Activated naive CD4-positive, alpha-beta T cell treated with anti-CD3 and anti-CD28 coated beads for 36 hours (primary cell): Measurements from ENCODE around the gene VWC2. TPM values are rescaled to one million over a fixed set of nuclear protein-coding genes. Genes with fewer than 3 reads are reported as not detected.
A peak's percentile ranks its signal among the peaks of the same experiment; 100 is the strongest.

Source experiments
- CTCF ChIA-PET: fragments of 350-600 bp; sonication (Branson Sonifier 250); formaldehyde crosslinking; loops from one replicate; lab custom pipeline; 2021; ENCODE audit warnings: antibody characterized with exemption; lab: Charles Lee
- DNase-seq: peaks from one replicate; pipeline ENCODE4 v3.0.0-alpha.2; 2020
- H3K27ac Mint-ChIP-seq: one replicate; pipeline ENCODE4 v1.8.0; 2021; ENCODE audit warnings: mild to moderate bottlenecking, mixed read lengths
- H3K27me3 Mint-ChIP-seq: one replicate; pipeline ENCODE4 v1.8.0; 2021; ENCODE audit warnings: low read depth, mixed read lengths
- H3K36me3 Mint-ChIP-seq: one replicate; pipeline ENCODE4 v1.8.0; 2021; ENCODE audit warnings: low read depth, mixed read lengths
- H3K4me1 Mint-ChIP-seq: one replicate; pipeline ENCODE4 v1.8.0; 2021; ENCODE audit warnings: low read depth, mixed read lengths
- H3K4me3 Mint-ChIP-seq: one replicate; pipeline ENCODE4 v1.8.0; 2021; ENCODE audit warnings: mild to moderate bottlenecking, moderate library complexity, mixed read lengths
- H3K9me3 Mint-ChIP-seq: one replicate; pipeline ENCODE4 v1.8.0; 2021; ENCODE audit warnings: mixed read lengths
- intact Hi-C: fragments of 100-400 bp; cut with micrococcal nuclease; formaldehyde crosslinking; loops from one replicate; pipeline ENCODE4 v1.15.1; 2023
- total RNA-seq, 2 experiments: library from RNA; stranded (reverse); gene quantifications; one replicate each; pipeline ENCODE4 v1.2.3, GENCODE V29; 2021

VWC2 gene
- total RNA-seq, 2 experiments from 2014 or later, result not detected

DNA sequence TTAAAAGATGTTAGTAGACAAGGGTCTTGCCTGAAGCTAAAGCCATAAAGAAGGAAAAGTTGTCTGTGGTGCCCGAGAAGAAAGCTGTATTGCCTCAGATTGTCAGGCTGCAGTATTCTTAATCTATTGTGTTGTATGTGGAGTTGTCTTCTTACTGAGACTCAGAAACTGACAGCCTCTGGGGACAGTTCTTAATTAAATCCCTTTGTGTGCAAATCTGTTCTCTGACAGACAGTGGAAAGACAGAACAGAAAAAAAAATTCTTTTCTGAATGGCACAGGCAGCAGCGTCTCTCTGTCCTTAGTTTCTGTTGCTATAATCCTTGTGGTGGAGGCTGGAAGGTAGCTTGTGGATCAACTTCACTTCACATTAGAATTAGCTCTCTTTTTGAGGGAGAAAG lies 16.8 kb downstream of the VWC2 start:
- no peak overlapping the region for H3K27ac Mint-ChIP-seq
- no peaks in the 10 kb centered on the region for H3K4me1 Mint-ChIP-seq
- H3K36me3 Mint-ChIP-seq, result no peaks in the 10 kb centered on the region
- H3K27me3 Mint-ChIP-seq, result peaks cover 2% of the 10 kb centered on the region
- no peak overlapping the region for H3K4me3 Mint-ChIP-seq
- no peak for DNase-seq
- CTCF ChIA-PET, result no interaction called here
- H3K9me3 Mint-ChIP-seq, result no peaks in the 10 kb centered on the region
- intact Hi-C loops, result loop anchor here (5.0 kb wide), 1 partner anchor 1493 kb away; no protein-coding TSS in a partner anchor

DNA sequence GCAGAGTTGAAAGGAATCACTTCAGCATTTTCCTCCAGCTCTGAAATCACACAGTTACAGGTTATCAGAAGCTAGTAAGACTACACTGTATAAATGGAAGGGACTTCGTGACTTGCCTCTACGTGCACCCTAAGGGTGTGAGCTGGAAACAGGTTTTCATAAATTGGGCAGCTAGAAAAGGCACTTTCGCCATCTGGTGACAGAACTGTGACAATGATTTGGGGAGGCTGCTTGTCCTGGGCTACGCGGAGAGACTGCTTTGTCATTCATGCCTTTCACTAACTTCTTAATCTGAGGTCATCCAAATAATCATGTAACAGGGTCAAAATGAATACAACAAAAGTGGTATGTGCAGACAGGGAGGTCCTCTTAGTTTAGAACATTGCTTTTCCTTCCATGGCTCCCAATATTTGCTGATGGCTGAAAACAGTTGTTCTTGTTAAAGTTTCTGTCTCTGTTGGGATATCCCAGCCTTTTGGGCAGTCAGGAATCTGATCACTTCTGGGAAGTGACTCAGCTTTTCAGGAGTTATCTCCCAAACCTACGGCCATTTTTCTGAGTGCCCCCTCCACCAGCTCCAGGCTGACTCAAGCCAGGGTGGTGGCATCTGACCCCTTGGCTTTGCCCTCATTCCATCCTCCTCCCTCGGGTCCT lies 17.8 kb downstream of the VWC2 start:
- no peaks in the 10 kb centered on the region for H3K9me3 Mint-ChIP-seq
- no peak overlapping the region for H3K27ac Mint-ChIP-seq
- H3K4me1 Mint-ChIP-seq, result no peaks in the 10 kb centered on the region
- H3K4me3 Mint-ChIP-seq, result no peak overlapping the region
- CTCF ChIA-PET, result no interaction called here
- intact Hi-C loops, result loop anchor here (5.0 kb wide), 1 partner anchor 1494 kb away; no protein-coding TSS in a partner anchor
- DNase-seq, result peak; percentile 39
- H3K36me3 Mint-ChIP-seq, result no peaks in the 10 kb centered on the region
- peaks cover 2% of the 10 kb centered on the region for H3K27me3 Mint-ChIP-seq

DNA sequence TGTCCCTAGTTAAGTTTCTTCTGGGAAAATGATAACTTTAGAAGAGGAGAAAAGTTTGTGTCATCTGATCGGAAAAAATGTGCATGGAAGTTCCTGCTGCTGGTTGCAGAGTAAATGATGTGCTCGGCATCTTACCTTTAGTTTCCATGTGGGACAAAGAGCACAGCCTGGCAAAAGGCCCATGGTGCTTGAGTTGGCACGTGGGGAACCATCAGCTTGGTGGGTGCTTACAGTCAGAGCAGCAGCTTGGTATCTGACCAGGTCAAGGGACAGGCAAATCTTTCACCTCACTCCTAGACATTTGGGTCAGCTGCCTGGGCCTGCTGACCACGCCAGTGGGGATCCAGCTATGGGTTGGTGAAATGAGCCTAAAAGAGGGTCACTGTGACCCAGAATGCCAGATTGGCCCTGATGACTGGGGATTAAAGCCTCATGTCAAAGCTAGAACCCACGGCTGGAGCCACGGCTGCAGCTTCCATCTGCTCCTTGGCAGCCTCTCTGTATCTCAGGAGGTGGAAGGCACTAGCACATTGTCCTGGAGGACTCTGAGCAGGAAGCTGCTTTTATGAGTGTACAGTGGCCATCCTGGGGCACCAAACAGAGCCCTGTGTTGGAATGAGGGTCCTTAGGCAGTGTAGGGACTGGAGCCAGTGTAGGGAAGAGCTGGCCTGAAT lies 24.7 kb downstream of the VWC2 start:
- Mint-ChIP-seq H3K4me3 (no peak overlapping the region), H3K4me1 (no peaks in the 10 kb centered on the region), H3K9me3 (no peaks in the 10 kb centered on the region), H3K36me3 (no peaks in the 10 kb centered on the region), H3K27me3 (no peaks in the 10 kb centered on the region), H3K27ac (no peak overlapping the region)
- no peak for DNase-seq
- CTCF ChIA-PET, result no interaction called here
- intact Hi-C loops, result no loop called here

DNA sequence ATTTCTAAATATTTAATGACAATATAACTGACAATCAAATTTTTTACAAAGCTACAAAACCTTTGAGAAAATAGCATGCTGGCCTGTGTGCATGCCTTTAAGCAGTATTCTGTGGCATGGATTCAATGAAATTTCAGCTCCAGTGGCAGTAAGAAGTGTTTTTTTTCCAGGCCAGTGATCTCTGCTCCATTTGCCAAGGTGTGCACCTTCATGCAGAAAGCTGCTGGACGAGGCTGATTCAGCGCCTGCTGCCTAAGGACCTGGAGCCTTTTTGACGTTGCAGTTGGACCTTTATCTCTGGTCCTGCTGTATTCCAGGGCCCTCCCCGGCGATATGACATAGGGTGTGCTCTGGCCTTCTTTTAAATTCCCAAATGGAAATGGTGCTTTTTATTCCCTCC lies 26.6 kb downstream of the VWC2 start:
- Mint-ChIP-seq H3K27me3 (no peaks in the 10 kb centered on the region), H3K9me3 (no peaks in the 10 kb centered on the region), H3K27ac (no peak overlapping the region), H3K4me3 (no peak overlapping the region), H3K36me3 (no peaks in the 10 kb centered on the region), H3K4me1 (no peaks in the 10 kb centered on the region)
- intact Hi-C loops, result no loop called here
- CTCF ChIA-PET, result no interaction called here
- no peak for DNase-seq

DNA sequence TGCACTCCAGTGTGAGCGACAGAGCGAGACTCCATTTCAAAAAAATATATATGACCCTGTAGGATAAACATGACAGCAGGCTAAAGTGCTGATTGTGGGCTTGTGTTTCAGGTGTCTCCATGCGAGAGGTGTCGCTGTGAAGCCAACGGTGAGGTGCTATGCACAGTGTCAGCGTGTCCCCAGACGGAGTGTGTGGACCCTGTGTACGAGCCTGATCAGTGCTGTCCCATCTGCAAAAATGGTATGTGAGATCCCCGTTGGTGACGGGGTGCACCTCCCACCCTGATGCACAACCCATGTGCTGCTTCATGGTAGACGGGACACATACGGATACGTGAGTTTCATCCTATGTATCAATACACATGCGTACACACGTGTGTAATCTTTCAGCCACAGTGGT lies 29.2 kb downstream of the VWC2 start:
- intact Hi-C loops, result no loop called here
- Mint-ChIP-seq H3K4me1 (no peaks in the 10 kb centered on the region), H3K36me3 (no peaks in the 10 kb centered on the region), H3K27ac (no peak overlapping the region), H3K9me3 (no peaks in the 10 kb centered on the region), H3K4me3 (no peak overlapping the region), H3K27me3 (no peaks in the 10 kb centered on the region)
- CTCF ChIA-PET, result no interaction called here
- no peak for DNase-seq

DNA sequence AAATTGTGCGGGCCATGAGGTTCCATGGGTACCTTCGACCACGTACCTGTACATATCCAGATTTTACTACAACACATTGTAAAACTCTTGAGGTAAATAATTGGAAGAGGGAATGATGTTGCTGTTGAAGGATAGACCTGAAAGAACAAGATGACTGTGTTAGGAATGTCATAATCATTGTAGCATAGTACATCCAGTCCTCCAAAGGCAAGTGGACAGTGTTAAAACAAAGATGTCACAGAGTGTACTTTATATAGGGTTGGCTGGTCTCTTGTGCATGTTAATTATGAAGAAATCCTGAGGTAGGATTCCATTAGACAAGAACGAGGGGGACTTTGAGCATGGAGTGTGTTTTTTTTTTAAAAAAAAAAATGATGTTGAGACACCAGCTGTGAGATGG lies 30.4 kb downstream of the VWC2 start:
- Mint-ChIP-seq H3K36me3 (no peaks in the 10 kb centered on the region), H3K9me3 (no peaks in the 10 kb centered on the region), H3K27me3 (no peaks in the 10 kb centered on the region), H3K4me3 (no peak overlapping the region), H3K4me1 (no peaks in the 10 kb centered on the region), H3K27ac (no peak overlapping the region)
- no peak for DNase-seq
- intact Hi-C loops, result no loop called here
- CTCF ChIA-PET, result no interaction called here

DNA sequence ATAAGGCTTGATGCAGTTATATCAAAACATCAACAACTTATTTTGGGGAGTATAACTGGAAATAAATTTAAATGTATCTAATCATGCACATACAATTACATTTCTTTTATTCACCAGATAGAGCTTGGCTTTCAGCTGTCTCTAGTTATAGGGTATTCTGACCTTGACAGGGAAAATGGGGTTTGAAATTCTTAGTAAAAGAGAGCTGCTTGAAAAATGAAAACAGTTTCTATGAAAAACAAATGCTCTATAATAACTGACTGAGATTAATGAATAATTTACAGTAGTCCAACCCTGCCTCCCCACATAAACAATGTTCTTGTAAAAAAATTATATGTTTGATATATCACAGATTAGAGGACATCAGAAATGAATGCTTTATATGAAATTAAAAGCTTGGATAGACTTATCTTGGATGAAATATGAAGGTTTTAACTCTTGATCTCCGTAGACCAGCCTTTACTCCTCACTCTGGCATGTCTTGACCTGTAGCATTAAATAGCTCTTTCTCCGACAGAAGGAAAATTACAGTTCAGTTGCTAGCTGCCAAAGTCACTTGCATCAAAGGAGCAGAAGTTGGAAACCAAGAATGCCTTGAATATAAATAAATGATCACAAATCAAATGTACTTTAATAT lies 32.1 kb downstream of the VWC2 start:
- Mint-ChIP-seq H3K36me3 (no peaks in the 10 kb centered on the region), H3K27ac (no peak overlapping the region)
- intact Hi-C loops, result no loop called here

DNA sequence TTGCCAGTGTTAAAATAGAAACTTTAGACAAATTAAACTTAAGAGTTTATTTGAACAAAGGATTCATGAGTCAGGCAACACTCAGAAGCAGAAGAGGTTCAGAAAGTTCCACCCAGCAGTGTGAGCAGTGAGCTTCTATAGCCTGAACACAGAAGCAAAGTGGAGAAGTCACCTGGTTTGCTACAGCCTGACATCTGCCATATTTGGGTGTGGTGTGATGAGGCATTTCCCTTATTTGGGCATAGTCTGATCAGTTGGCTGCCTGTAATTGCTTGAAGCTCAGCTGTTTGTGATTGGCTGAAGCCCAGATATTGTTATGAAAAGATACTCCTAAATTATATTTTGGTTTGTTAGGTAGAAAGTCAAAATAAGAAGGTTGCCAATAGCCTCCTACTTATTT lies 39.1 kb downstream of the VWC2 start:
- peaks cover 2% of the 10 kb centered on the region for H3K27me3 Mint-ChIP-seq
- DNase-seq, result no peak
- H3K36me3 Mint-ChIP-seq, result no peaks in the 10 kb centered on the region
- H3K4me1 Mint-ChIP-seq, result no peaks in the 10 kb centered on the region
- H3K9me3 Mint-ChIP-seq, result no peaks in the 10 kb centered on the region
- no peak overlapping the region for H3K27ac Mint-ChIP-seq
- no peak overlapping the region for H3K4me3 Mint-ChIP-seq
- intact Hi-C loops, result no loop called here
- CTCF ChIA-PET, result no interaction called here

More for the DNA sequence above, 32.1 kb downstream of the VWC2 start:
- no peak for DNase-seq
- H3K9me3 Mint-ChIP-seq, result no peaks in the 10 kb centered on the region
- H3K4me3 Mint-ChIP-seq, result no peak overlapping the region
- no peaks in the 10 kb centered on the region for H3K27me3 Mint-ChIP-seq
- CTCF ChIA-PET, result no interaction called here
- no peaks in the 10 kb centered on the region for H3K4me1 Mint-ChIP-seq

DNA sequence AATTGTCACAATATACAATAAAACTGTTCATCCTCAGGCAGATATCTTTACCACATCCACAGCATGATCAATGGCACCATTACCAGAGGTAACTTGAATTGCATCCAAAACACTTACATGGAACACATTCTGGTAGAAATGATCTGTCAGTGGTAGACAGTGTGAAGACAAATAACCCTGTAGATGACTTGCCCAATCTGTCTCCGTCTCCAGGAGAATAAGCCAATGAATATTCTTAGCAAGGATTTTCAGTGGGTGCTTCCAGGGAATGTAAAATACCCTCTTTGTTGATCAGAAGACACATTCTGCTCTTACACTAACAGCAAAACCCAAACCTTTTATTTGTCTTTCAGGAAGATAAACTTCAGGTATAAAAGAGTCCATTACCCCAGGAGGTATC lies 43.8 kb downstream of the VWC2 start:
- Mint-ChIP-seq H3K27me3 (peaks cover 2% of the 10 kb centered on the region), H3K36me3 (no peaks in the 10 kb centered on the region)
- CTCF ChIA-PET, result no interaction called here

DNA sequence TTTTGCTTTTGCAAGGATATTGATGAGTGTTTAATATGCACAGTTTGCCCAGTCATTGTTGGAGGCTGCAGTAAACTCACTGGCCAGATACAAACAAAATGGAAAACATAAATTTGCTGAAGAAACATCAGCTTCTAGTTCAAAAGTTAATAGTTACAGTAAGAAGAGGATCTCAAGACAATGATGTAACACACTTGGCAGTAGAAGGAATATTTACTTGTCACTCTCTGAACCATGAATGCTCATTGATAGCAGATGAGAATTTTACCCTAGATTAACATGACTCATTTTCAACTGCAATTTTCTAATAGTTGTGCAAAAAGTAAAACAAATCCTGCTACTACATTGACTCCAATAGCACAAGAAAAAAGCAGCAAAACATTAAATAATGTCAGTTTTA lies 47.7 kb downstream of the VWC2 start:
- CTCF ChIA-PET, result no interaction called here
- H3K4me3 Mint-ChIP-seq, result no peak overlapping the region
- no peaks in the 10 kb centered on the region for H3K36me3 Mint-ChIP-seq
- peaks cover 3% of the 10 kb centered on the region for H3K9me3 Mint-ChIP-seq
- no peak for DNase-seq
- H3K4me1 Mint-ChIP-seq, result no peaks in the 10 kb centered on the region
- no peak overlapping the region for H3K27ac Mint-ChIP-seq
- intact Hi-C loops, result no loop called here
- H3K27me3 Mint-ChIP-seq, result peaks cover under 1% of the 10 kb centered on the region

More for the DNA sequence above, 43.8 kb downstream of the VWC2 start:
- Mint-ChIP-seq H3K4me3 (no peak overlapping the region), H3K4me1 (no peaks in the 10 kb centered on the region), H3K27ac (no peak overlapping the region), H3K9me3 (no peaks in the 10 kb centered on the region)
- no peak for DNase-seq
- intact Hi-C loops, result no loop called here

DNA sequence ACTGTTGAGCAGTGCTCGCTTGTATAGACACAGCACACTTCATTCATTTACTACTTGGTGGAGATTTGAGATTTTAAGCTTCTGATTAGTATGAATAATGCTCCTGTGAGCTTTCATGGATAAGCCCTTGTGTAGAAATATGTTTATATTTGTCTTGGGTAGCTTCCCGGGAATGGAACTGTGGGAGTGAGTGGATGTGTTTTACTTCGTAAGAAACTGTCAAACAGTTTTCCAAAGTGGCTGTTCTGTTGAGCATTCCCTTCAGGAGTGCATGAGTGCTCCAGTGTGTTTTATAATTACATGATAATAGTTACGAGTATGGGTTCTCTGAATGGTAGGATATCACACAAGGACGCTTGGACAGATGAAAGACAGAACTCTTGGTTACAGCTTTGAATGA lies 49.4 kb downstream of the VWC2 start:
- H3K27ac Mint-ChIP-seq, result no peak overlapping the region
- intact Hi-C loops, result no loop called here
- no peak overlapping the region for H3K4me3 Mint-ChIP-seq
- H3K9me3 Mint-ChIP-seq, result peaks cover 3% of the 10 kb centered on the region
- CTCF ChIA-PET, result no interaction called here
- H3K4me1 Mint-ChIP-seq, result no peaks in the 10 kb centered on the region
- H3K36me3 Mint-ChIP-seq, result no peaks in the 10 kb centered on the region
- H3K27me3 Mint-ChIP-seq, result no peaks in the 10 kb centered on the region
- no peak for DNase-seq

DNA sequence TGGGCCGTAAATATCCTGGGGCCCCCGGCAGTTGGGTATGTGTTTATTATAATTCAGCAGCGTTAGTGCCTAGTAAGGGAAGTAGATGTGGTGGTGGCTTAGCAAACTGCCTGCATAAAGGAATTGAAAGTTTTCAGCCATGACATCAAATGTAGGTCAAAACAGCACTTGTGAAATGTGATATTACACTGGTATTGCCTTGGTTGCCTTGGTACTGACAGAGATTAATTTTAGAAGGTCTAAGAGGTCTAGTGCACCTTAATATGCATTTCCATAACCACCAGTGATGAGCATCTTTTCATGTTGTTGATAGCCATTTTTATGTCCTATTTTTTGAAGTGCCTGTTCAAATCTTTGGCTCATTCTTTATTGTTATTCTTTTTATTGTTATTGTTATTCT lies 50.1 kb downstream of the VWC2 start:
- no peak overlapping the region for H3K27ac Mint-ChIP-seq

More for the DNA sequence above, 50.1 kb downstream of the VWC2 start:
- no peaks in the 10 kb centered on the region for H3K36me3 Mint-ChIP-seq
- DNase-seq, result no peak
- CTCF ChIA-PET, result no interaction called here
- no peak overlapping the region for H3K4me3 Mint-ChIP-seq
- H3K27me3 Mint-ChIP-seq, result no peaks in the 10 kb centered on the region
- H3K4me1 Mint-ChIP-seq, result no peaks in the 10 kb centered on the region
- intact Hi-C loops, result no loop called here
- H3K9me3 Mint-ChIP-seq, result peaks cover 3% of the 10 kb centered on the region
